AG08395 (cell line): ENCODE measurements around the gene C1QB.

ENCODE experiments used
- DNase-seq: peaks from one replicate; pipeline ENCODE4 v3.0.0; 2012; ENCODE audit warnings: mixed read lengths, low spot score

C1QB gene

GRCh38 chr1:22652881-22653316, at the start of gene C1QB:
C1QB (plus strand) TSS chr1:22653236; CDS start chr1:22659463, 6,227 bp downstream.
- no peak for DNase-seq

GRCh38 chr1:22606161-22606560, 46.9 kb upstream of the C1QB start:
- no peak for DNase-seq

DNA sequence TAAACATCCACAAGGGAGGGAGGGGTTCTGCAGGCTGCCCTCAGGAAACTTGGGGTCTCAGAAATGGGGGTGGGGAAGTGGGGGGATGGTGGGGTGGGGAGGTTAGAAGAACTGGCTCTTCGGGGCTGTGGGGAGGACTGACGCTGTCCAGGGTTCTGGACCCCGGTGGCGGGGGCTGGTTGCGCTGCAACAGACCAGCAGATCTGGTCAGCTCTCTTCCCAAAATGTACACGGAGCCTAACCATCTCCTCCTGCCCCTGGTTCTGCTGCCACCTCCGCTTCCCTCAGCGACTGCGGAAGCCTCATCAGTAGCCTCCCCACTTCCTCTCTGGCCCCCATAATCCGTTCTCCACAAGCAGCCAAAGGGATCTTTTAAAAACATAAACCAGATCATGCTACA, 45.9 kb upstream of the C1QB start:
- peak; percentile 14 for DNase-seq

DNA sequence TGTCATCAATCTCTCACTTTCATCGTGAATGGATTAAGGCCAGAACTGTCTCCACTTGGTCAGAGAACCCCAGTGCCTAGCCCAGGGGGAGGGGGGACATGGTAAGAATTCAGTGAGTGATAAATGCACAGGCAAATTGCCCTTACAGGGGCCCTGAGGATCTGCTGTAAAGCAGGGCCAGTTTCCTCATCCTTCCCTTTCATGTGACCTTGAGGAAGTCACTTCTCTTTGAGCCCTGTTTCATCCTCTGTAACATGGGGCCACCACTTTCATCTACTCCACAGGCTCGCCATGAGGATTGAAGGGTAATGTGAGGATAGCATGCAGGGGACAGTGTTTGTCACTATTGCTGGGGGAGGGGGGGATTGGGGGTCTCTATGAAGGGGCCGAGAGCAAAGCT, 44.7 kb upstream of the C1QB start:
- DNase-seq, result no peak

DNA sequence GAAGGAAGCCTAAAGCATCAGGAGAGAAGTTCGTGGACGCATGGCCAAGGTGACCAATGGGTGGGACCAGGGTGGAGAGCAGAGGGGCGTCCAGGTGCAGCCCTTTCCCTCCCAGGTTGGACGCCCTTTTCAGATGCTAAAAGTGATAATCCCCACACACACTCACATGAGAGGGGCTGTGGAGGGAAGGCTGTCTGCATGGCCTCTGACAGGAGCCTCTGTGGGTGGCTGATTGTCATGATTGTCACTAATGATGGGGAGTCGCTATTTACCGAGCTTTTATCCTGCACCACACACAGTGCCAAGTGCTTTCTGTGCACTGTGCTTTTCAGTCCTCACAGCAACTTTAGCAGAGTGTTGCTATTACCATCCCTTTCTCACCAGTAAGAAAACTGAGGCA, 43.7 kb upstream of the C1QB start:
- DNase-seq, result no peak

GRCh38 chr1:22611530-22611947, 41.5 kb upstream of the C1QB start:
- DNase-seq, result peak; percentile 41

GRCh38 chr1:22612671-22613571, 40.1 kb upstream of the C1QB start:
- DNase-seq, result no peak

GRCh38 chr1:22613572-22613918, 39.5 kb upstream of the C1QB start:
- no peak for DNase-seq

GRCh38 chr1:22613951-22614350, 39.1 kb upstream of the C1QB start:
- no peak for DNase-seq

- no peak for DNase-seq
Measured at GRCh38 chr1:22615886-22616285, 37.1 kb upstream of the C1QB start.

DNA sequence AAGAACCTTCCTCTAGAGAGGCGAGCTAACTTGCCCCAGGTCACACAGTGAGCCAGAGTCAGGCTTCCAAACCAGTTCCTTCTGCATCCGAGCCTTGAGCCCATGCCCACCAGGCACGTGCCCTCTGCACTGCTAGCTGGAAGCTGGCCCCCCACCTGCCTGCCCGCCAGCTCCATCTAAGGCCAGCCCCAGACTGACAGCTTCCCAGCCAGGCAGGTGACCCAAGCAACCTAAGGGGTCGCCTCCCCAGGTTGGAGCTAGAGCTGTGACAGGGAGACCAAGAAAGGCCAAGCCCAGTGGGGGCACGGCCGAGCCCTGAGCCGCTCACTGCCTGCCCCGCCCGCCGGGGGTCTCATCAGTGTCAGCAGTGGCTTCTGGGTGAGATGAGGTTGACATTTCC, 36.5 kb upstream of the C1QB start:
- no peak for DNase-seq

DNA sequence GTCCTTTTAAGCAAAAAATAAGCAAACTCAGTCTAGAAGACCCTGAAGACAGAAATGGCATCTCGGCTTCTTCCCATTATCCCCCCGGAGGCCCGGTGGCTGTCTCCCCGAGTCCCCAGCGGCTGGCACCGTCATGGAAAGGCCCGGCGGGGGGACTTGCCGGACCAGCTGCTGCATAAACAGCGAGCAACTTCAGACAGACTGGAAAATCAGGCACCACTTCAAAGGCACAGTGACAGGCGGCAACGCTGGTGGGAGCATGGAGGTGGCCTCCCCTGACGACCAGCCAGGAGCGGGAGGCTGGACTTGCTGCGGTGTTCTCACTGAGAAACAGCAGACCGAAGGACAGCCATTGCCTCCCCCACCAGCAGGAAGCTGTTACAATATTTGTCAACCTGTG, 35.0 kb upstream of the C1QB start:
- DNase-seq, result no peak

DNA sequence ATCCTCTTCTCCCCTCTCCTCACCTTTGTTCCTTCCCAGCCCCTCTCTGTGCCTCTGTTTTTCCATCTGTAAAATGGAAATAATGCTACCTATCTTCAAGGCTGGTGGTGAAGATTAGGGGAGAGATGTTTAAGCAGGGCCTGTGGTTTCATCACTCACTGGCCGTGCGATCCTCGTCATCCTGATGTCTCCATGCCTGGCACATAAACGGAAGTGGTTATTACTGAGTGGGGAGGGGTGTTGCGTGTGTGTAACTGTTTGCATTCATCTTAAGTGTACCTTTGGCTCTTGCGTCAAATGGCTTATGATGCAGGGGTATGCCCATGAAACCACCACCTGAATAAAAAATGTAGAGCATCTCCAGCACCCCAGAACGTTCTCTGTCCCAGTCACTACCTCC, 33.8 kb upstream of the C1QB start:
- no peak for DNase-seq

DNA sequence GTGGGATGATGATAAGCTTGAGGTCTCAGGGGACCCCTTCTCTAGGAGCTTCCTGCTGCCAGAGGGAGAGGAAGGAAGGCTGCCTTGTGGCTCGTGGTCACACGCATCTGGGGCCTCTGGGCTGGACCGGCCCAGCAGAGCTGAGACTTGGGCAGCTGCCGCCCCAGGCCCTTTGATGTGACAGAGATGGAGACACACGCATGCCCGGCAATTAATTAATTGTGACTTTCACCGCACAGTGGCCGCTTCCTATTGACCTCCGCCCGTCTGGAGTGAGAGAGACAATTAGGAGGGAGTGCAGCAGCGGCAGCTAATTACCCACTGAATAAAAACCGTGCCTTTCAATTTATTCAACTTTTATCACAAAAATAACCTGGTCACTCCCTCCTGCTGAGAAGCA, 33.2 kb upstream of the C1QB start:
- no peak for DNase-seq

- DNase-seq, result no peak
Measured at GRCh38 chr1:22621761-22622160, 31.3 kb upstream of the C1QB start.

- DNase-seq, result peak; percentile 16
Measured at GRCh38 chr1:22625262-22625925, 27.6 kb upstream of the C1QB start.

- DNase-seq, result no peak
Measured at GRCh38 chr1:22626237-22627157, 26.5 kb upstream of the C1QB start.

DNA sequence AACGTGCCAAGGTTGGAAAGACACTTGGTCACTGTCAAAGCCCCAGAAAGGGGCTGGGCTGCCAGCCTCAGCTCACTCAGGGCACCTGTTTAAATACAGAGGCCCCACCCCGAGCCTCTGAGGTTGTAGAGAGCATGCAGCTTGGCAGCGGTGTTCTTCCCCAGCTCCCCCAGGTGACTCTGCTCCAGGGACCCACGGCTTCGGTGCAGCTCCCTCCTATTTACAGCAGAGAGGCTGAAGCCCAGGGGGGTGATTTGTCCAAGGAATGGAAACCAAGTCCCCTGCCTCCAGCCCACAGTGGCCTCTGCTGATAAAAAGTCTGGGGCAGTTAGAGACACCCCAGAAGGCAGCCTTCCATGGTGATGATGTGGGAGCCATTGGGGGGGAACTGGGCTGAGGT, 25.7 kb upstream of the C1QB start:
- DNase-seq, result no peak

GRCh38 chr1:22628698-22629444, 24.2 kb upstream of the C1QB start:
- no peak for DNase-seq

DNA sequence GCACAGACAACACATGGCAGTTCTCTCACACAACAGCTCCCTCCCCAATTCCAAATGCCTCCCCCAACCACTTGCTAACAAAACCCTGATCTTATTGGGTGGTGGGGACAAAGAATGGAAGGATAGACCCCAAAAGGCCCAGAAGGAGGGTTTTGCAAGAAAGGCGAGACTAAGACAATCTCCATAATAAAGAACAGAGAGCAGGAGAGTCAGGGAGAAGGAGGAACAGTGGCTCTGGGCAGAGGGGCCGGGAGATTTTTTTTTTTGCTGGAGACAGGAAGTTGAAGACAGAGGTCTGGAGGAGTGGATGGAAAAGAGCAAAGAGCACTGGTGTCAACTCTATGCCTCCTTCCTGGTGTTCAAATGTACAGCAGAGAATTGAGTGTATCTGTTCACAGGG, 23.1 kb upstream of the C1QB start:
- no peak for DNase-seq

GRCh38 chr1:22633697-22634463, 19.2 kb upstream of the C1QB start:
- DNase-seq, result no peak
